GM12872 (cell line): Measurements from ENCODE around the gene OR1D5.

Experiments used
- CTCF ChIP-seq: IDR thresholded peaks from 3 replicates; pipeline ENCODE4 v1.5.1; 2011; ENCODE audit warnings: low read depth, mild to moderate bottlenecking, low read length, moderate library complexity; ENCODE audit not compliant: insufficient read depth

OR1D5 gene

GRCh38 chr17:3017936-3018335, 45.5 kb downstream of the OR1D5 start:
- TF ChIP-seq CTCF: no peak

- no peak for TF ChIP-seq CTCF
Measured at GRCh38 chr17:3015890-3016289, 47.5 kb downstream of the OR1D5 start.

- peak; percentile 86 for TF ChIP-seq CTCF
Measured at GRCh38 chr17:3012926-3013581, 50.4 kb downstream of the OR1D5 start.
